Inflammatory macrophage (primary cell): ENCODE measurements around the gene LCE2D.

Experiments used
- DNase-seq, 2 donors: peaks; one replicate each; pipeline ENCODE4 v3.0.0-alpha.2; 2020 to 2022

Gene LCE2D

DNA sequence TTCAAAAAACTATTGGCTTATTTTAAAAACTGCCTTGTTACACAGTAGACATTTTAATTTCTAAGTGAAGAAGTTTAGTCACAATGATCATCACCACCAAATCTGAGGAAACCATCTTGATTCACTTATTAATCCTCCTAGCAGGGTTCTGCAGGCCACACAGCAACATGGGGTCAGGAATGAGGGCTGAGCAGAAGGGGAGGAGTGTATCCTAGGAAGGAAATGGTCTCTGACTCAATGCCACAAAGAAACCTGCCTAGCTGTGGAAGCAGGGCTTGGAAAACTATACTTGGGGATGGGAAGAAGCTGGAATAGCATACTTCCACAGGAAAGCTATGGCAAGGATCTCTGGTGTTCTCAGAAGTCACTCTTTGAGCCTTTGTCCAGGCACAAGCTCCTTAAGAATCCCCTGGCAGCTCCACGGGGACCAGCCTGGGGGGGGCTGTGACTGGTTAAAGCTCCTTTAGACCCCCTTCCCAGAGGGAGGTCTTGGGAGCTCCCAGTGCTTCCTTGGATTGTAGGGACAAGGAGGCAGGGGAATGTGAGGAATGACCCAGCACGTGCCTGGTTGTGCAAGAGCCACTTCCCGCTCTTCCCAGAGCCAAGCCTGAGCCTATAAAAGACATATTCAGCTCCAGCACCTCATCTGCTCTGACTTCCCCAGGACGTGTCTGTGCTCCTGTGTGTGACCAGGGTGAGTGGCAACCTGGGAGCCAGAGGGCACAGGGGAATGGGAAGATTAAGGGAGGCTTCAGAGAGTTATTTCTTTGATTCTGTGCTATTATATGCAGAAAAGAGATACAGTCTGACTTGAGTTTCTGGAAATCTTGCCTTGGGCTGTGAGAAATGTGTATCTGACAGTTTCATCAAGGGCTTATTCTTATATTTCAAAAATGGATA, 34.8 kb downstream of the LCE2D start, which contains the start of gene LCE2A:
TSS of gene LCE2A (plus strand) at position 645 of the 900 bp plus-strand sequence. CDS start 557 bp downstream, outside the sequence.
- no peak for DNase-seq

DNA sequence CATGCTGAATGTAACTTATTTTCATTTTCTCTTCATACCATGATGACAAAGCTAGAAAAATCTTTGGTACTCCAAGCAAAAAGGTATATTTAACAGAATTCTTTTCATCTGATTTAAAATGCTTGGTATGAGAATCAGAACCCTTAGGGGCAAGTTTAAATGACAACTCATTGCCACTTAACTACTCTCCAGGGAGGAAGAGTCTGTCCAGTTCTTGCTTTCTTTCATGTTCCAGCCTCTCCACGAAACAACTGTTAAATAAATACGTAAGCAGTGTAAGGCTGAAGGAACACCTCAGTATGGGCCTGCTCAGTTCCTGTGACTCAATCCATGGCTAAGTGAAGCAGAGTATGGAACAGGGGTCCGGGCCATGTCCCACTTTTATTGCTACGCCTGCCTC, 36.6 kb downstream of the LCE2D start:
- DNase-seq: no peak

DNA sequence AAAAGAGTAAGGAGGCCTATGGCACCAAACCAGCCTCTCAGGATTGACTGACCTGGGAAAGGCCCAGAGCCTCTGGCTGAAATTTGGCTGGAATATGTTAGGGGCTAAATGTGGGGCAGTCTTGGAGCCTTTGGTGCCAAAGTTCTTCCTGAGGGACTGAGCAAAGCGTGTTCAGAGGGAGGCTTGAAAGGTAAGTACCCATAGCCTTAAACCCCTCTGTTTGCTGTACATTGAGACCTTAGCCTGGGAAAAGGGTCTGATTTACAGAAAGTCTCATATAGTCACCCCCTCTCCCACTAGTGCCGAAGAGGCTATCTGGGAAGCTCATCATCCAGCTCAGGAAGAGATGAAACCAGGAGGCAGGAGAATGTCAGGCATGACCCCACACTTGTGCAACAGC, 44.7 kb downstream of the LCE2D start, which contains the start of gene LCE4A:
TSS of gene LCE4A (plus strand) at position 301 of the 400 bp plus-strand sequence. CDS start 916 bp downstream, outside the sequence.
- DNase-seq: no peak
